Gastroesophageal sphincter (tissue), 3 donors: Measurements from ENCODE around the gene CPN2.

Source experiments
- POLR2A ChIP-seq, 2 donors: fragments of 450-650 bp; IDR thresholded peaks; one replicate each; pipeline ENCODE4 v1.6.1; 2017; ENCODE audit warnings: antibody characterized with exemption in 2 of 2, mild to moderate bottlenecking in 2 of 2, moderate library complexity in 1 of 2
- POLR2AphosphoS5 ChIP-seq: sonication (generic); formaldehyde crosslinking; IDR thresholded peaks from one replicate; pipeline ENCODE4 v1.6.1; 2017; ENCODE audit warnings: antibody characterized with exemption
- TF ChIP-seq, protein P1 (sequence below), 4 experiments: fragments of 200-600 bp in 2 of 4; fragments of 450-650 bp in 2 of 4; sonication (generic) in 1 of 4; IDR thresholded peaks; one replicate each; pipeline ENCODE4 v1.5.1; 2017 to 2019; ENCODE audit warnings: antibody characterized with exemption in 4 of 4, mild to moderate bottlenecking in 2 of 4, moderate library complexity in 2 of 4

DNA sequence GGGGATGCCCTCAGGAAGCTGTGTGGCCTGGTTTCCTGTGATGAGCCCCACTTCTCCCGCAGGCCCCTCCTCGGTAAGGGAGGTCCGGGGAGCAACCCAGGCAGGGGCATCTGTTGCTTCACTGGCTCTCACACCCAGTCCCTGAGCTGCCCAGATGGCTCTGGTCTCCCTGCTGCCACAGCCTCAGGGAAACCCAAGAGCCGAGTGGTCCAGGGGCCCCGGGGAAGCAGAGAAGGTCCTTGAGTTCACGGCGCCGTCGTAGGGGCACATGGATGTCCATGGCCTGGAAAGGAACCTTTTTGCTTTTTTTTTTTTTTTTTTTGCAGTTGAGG is 31.7 kb upstream of the CPN2 start:
- TF ChIP-seq, protein P1, sequence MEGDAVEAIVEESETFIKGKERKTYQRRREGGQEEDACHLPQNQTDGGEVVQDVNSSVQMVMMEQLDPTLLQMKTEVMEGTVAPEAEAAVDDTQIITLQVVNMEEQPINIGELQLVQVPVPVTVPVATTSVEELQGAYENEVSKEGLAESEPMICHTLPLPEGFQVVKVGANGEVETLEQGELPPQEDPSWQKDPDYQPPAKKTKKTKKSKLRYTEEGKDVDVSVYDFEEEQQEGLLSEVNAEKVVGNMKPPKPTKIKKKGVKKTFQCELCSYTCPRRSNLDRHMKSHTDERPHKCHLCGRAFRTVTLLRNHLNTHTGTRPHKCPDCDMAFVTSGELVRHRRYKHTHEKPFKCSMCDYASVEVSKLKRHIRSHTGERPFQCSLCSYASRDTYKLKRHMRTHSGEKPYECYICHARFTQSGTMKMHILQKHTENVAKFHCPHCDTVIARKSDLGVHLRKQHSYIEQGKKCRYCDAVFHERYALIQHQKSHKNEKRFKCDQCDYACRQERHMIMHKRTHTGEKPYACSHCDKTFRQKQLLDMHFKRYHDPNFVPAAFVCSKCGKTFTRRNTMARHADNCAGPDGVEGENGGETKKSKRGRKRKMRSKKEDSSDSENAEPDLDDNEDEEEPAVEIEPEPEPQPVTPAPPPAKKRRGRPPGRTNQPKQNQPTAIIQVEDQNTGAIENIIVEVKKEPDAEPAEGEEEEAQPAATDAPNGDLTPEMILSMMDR (IDR thresholded peaks at IDR 0.05), result no peak
- TF ChIP-seq POLR2AphosphoS5 (no peak), POLR2A (IDR thresholded peaks at IDR 0.05) (no peak)
